ENCODE data around the gene PAK1.
"Not testable (repeated sequence)": the region's sequence is repeated elsewhere in the genome, so short reads cannot be mapped to it uniquely, and the experiment has no call there.

Gene PAK1

GRCh38 chr11:77401486-77402217 is 72.2 kb downstream of the PAK1 start:
- DNase-seq: no peak

- peak in 1 of 14 donors; percentile 32 for DNase-seq
Observed at GRCh38 chr11:77400775-77401449, 73.0 kb downstream of the PAK1 start.

- peak in 1 of 14 donors; percentile 74 for DNase-seq
Observed at GRCh38 chr11:77400271-77400670, 73.6 kb downstream of the PAK1 start.

- DNase-seq: no peak
Observed at GRCh38 chr11:77397631-77398030, 76.3 kb downstream of the PAK1 start.

GRCh38 chr11:77396911-77397310 is 77.0 kb downstream of the PAK1 start:
- DNase-seq: no peak

- DNase-seq: no peak
Observed at GRCh38 chr11:77396305-77396704, 77.6 kb downstream of the PAK1 start.

GRCh38 chr11:77395460-77396173 is 78.3 kb downstream of the PAK1 start:
- DNase-seq: no peak

- no peak for DNase-seq
Observed at GRCh38 chr11:77392842-77393241, 81.1 kb downstream of the PAK1 start.

GRCh38 chr11:77387701-77388100 is 86.2 kb downstream of the PAK1 start:
- no peak for DNase-seq

GRCh38 chr11:77386178-77386577 is 87.7 kb downstream of the PAK1 start:
- no peak for DNase-seq

GRCh38 chr11:77385255-77385771 is 88.6 kb downstream of the PAK1 start:
- DNase-seq: not testable (repeated sequence)

GRCh38 chr11:77384571-77384970 is 89.3 kb downstream of the PAK1 start:
- DNase-seq: no peak

GRCh38 chr11:77383349-77383748 is 90.5 kb downstream of the PAK1 start:
- not testable (repeated sequence) for DNase-seq

- no peak for DNase-seq
Observed at GRCh38 chr11:77381729-77382665, 91.9 kb downstream of the PAK1 start.

GRCh38 chr11:77379934-77380333 is 94.0 kb downstream of the PAK1 start:
- DNase-seq: no peak

- DNase-seq: no peak
Observed at GRCh38 chr11:77379253-77379652, 94.6 kb downstream of the PAK1 start.

- DNase-seq: peak in 3 of 14 donors; percentile 3 to 91 (median 31)
Observed at GRCh38 chr11:77377734-77378133, 96.2 kb downstream of the PAK1 start.

- no peak for DNase-seq
Observed at GRCh38 chr11:77375107-77375506, 98.8 kb downstream of the PAK1 start.

- DNase-seq: no peak
Observed at GRCh38 chr11:77374611-77375031, 99.3 kb downstream of the PAK1 start.

GRCh38 chr11:77374108-77374507 is 99.8 kb downstream of the PAK1 start:
- no peak for DNase-seq

- peak in 1 of 14 donors; percentile 24 for DNase-seq
Observed at GRCh38 chr11:77372726-77373125, 101.2 kb downstream of the PAK1 start.

GRCh38 chr11:77371646-77372045 is 102.2 kb downstream of the PAK1 start:
- DNase-seq: peak in 1 of 14 donors; percentile 86
